ENCODE results near the gene NPAS1. TPM values are rescaled to one million over a fixed set of nuclear protein-coding genes. Genes with fewer than 3 reads are reported as not detected.

Gene NPAS1
- total RNA-seq, 4 donors from 2014 or later, result 0.44 TPM; not detected in 3

- TF ChIP-seq CTCF (IDR thresholded peaks at IDR 0.05; ENCODE audit: low read depth), result no peak
Observed at GRCh38 chr19:47069795-47070194, 50.2 kb downstream of the NPAS1 start.

GRCh38 chr19:47070756-47071155 is 51.1 kb downstream of the NPAS1 start:
- TF ChIP-seq CTCF (IDR thresholded peaks at IDR 0.05; ENCODE audit: low read depth), result no peak

GRCh38 chr19:47071731-47072130 is 52.1 kb downstream of the NPAS1 start:
- TF ChIP-seq CTCF (IDR thresholded peaks at IDR 0.05; ENCODE audit: low read depth), result no peak

GRCh38 chr19:47072323-47072722 is 52.7 kb downstream of the NPAS1 start:
- no peak for TF ChIP-seq CTCF (IDR thresholded peaks at IDR 0.05; ENCODE audit: low read depth)

GRCh38 chr19:47073574-47073973 is 53.9 kb downstream of the NPAS1 start:
- TF ChIP-seq CTCF (IDR thresholded peaks at IDR 0.05; ENCODE audit: low read depth), result no peak

GRCh38 chr19:47074621-47075020 is 55.0 kb downstream of the NPAS1 start:
- no peak for TF ChIP-seq CTCF (IDR thresholded peaks at IDR 0.05; ENCODE audit: low read depth)

GRCh38 chr19:47075179-47075810 is 55.7 kb downstream of the NPAS1 start:
- no peak for TF ChIP-seq CTCF (IDR thresholded peaks at IDR 0.05; ENCODE audit: low read depth)
